K562 (cell line): ENCODE results near the gene KAZALD1.

Source experiments
- HMG20A ChIP-seq: fragments of 450-650 bp; formaldehyde crosslinking; conservative IDR thresholded peaks from 2 replicates; pipeline ENCODE4 v1.4.0; 2020; ENCODE audit warnings: mild to moderate bottlenecking, mixed read lengths
- MAFK ChIP-seq: IDR thresholded peaks from 2 replicates; pipeline ENCODE4 v1.6.1; 2011; ENCODE audit warnings: low read length, improper control_type of control experiment
- NR1H2 ChIP-seq: sonication (generic); formaldehyde crosslinking; IDR thresholded peaks from 2 replicates; pipeline ENCODE4 v1.4.0; 2020; ENCODE audit warnings: mild to moderate bottlenecking, missing genetic modification reagents
- ZFX ChIP-seq: sonication (generic); formaldehyde crosslinking; IDR thresholded peaks from 2 replicates; pipeline ENCODE4 v1.8.0; 2022; ENCODE audit warnings: mild to moderate bottlenecking, missing genetic modification reagents, moderate library complexity

GRCh38 chr10:101064415-101065030 is 2.7 kb downstream of the KAZALD1 start:
- TF ChIP-seq NR1H2: no peak
- TF ChIP-seq ZFX: no peak
- TF ChIP-seq MAFK: no peak
- TF ChIP-seq HMG20A: no peak
